Fibroblast of lung (primary cell): ENCODE measurements around the gene SCARF1. TPM values are rescaled to one million over a fixed set of nuclear protein-coding genes. Genes with fewer than 3 reads are reported as not detected.
"Not testable (repeated sequence)": the region's sequence is repeated elsewhere in the genome, so short reads cannot be mapped to it uniquely, and the experiment has no call there.

ENCODE experiments used
- DNase-seq, 2 donors: peaks; one replicate each; pipeline versions ENCODE4 v3.0.0 to v3.0.0-alpha.2; 2010; ENCODE audit warnings: low read depth in 2 of 2
- H2AFZ ChIP-seq: 2 replicates; pipeline ENCODE4 v1.5.1; 2012; ENCODE audit warnings: low read length, control low read depth, inconsistent platforms
- H3K27ac ChIP-seq: 2 replicates; pipeline ENCODE4 v1.5.1; 2011; ENCODE audit warnings: low read length, control low read depth; ENCODE audit not compliant: insufficient read depth
- H3K27me3 ChIP-seq: 2 replicates; pipeline ENCODE4 v1.5.1; 2011; ENCODE audit warnings: mild to moderate bottlenecking, low read length; ENCODE audit not compliant: control insufficient read depth, insufficient read depth
- H3K36me3 ChIP-seq: 2 replicates; pipeline ENCODE4 v1.5.1; 2011; ENCODE audit warnings: low read length; ENCODE audit not compliant: control insufficient read depth, insufficient read depth
- H3K4me1 ChIP-seq: 2 replicates; pipeline ENCODE4 v1.5.1; 2011; ENCODE audit warnings: low read length; ENCODE audit not compliant: control insufficient read depth, insufficient read depth; ENCODE audit errors: extremely low read depth
- H3K4me2 ChIP-seq: 2 replicates; pipeline ENCODE4 v1.5.1; 2011; ENCODE audit warnings: low read length, control low read depth; ENCODE audit not compliant: insufficient read depth; ENCODE audit errors: extremely low read depth
- H3K4me3 ChIP-seq, 4 experiments: fragments of 200-600 bp in 1 of 4; sonication (generic) in 1 of 4; replicated peaks in 1 of 4; 2 replicates each; pipeline ENCODE4 v1.5.1; 2011 to 2016; ENCODE audit warnings: low read length in 4 of 4, low read depth in 3 of 4, mild to moderate bottlenecking in 3 of 4, control low read depth in 2 of 4, inconsistent platforms in 1 of 4, mixed read lengths in 1 of 4; ENCODE audit not compliant: insufficient read depth in 1 of 4; ENCODE audit errors: control extremely low read depth in 1 of 4
- H3K79me2 ChIP-seq: 2 replicates; pipeline ENCODE4 v1.5.1; 2012; ENCODE audit warnings: mild to moderate bottlenecking, low read length, inconsistent platforms; ENCODE audit not compliant: control insufficient read depth, insufficient read depth
- H3K9ac ChIP-seq: 2 replicates; pipeline ENCODE4 v1.5.1; 2011; ENCODE audit warnings: mild to moderate bottlenecking, low read length, control low read depth; ENCODE audit not compliant: insufficient read depth
- H3K9me3 ChIP-seq: 2 replicates; pipeline ENCODE4 v1.5.1; 2012; ENCODE audit warnings: low read depth, low read length; ENCODE audit not compliant: control insufficient read depth, insufficient read depth
- H4K20me1 ChIP-seq: 2 replicates; pipeline ENCODE4 v1.5.1; 2011; ENCODE audit warnings: low read length; ENCODE audit not compliant: control insufficient read depth, insufficient read depth; ENCODE audit errors: extremely low read depth
- CTCF ChIP-seq, 2 donors: IDR thresholded peaks in 1 of 2; conservative IDR thresholded peaks in 1 of 2; 1 replicate in 1 of 2; 2 replicates in 1 of 2; pipeline ENCODE4 v1.5.1; 2011 to 2012; ENCODE audit warnings: low read length in 2 of 2, control low read depth in 1 of 2, inconsistent platforms in 1 of 2, low read depth in 1 of 2, mild to moderate bottlenecking in 1 of 2
- EZH2 ChIP-seq: IDR thresholded peaks from 2 replicates; pipeline ENCODE4 v1.5.1; 2012; ENCODE audit warnings: low read length, control low read depth, mild to moderate bottlenecking; ENCODE audit errors: missing control alignments
- polyA plus RNA-seq, 2 donors: library from polyadenylated mRNA; depleted of rRNA in 1 of 2; stranded (reverse) in 1 of 2; unstranded in 1 of 2; fragments of >200 nt; gene quantifications; 2 replicates each; pipeline ENCODE4 v1.2.1, GENCODE V29; 2011 to 2012; ENCODE audit warnings: missing spikeins in 1 of 2
- total RNA-seq: library from RNA; depleted of rRNA; stranded (reverse); fragments of >200 nt; gene quantifications from 2 replicates; pipeline ENCODE4 v1.2.1, GENCODE V29; 2014

Gene SCARF1
- total and polyA plus RNA-seq, 2 donors (not counting 1 experiment from before 2014, with no cell fraction given) = 0.99 to 2.4 TPM

- no peaks in the 10 kb centered on the region for H3K9me3 ChIP-seq
- H3K36me3 ChIP-seq = no peaks in the 10 kb centered on the region
- H3K27me3 ChIP-seq = no peaks in the 10 kb centered on the region
- no peak for DNase-seq
- H3K4me1 ChIP-seq = no peaks in the 10 kb centered on the region
- H3K4me2 ChIP-seq = no peak overlapping the region
- TF ChIP-seq EZH2 (no peak), CTCF (conservative IDR thresholded peaks at IDR 0.05 in 1 of 2, IDR thresholded peaks at IDR 0.05 in 1 of 2; ENCODE audit: low read depth in 1 of 2, low read length in 2 of 2) (no peak)
- no peak overlapping the region for H2AFZ ChIP-seq
- H3K79me2 ChIP-seq = no peaks in the 10 kb centered on the region
- no peak overlapping the region for H3K4me3 ChIP-seq
- H3K27ac ChIP-seq = no peak overlapping the region
- no peaks in the 10 kb centered on the region for H4K20me1 ChIP-seq
- no peak overlapping the region for H3K9ac ChIP-seq
Measured at GRCh38 chr17:1690544-1691221, 45.2 kb upstream of the SCARF1 start.

- peaks cover 11% of the 10 kb centered on the region for H3K79me2 ChIP-seq
- not testable (repeated sequence) for H3K27me3 ChIP-seq, H4K20me1 ChIP-seq, H2AFZ ChIP-seq, H3K9ac ChIP-seq, H3K27ac ChIP-seq, H3K36me3 ChIP-seq, H3K4me2 ChIP-seq, DNase-seq, H3K9me3 ChIP-seq, H3K4me3 ChIP-seq, H3K4me1 ChIP-seq
Measured at GRCh38 chr17:1688405-1688804, 42.9 kb upstream of the SCARF1 start.

GRCh38 chr17:1686086-1686485 lies 40.6 kb upstream of the SCARF1 start:
- H2AFZ ChIP-seq = no peak overlapping the region
- no peaks in the 10 kb centered on the region for H4K20me1 ChIP-seq
- no peak overlapping the region for H3K9ac ChIP-seq
- TF ChIP-seq EZH2 (no peak), CTCF (conservative IDR thresholded peaks at IDR 0.05 in 1 of 2, IDR thresholded peaks at IDR 0.05 in 1 of 2; ENCODE audit: low read depth in 1 of 2, low read length in 2 of 2) (no peak)
- peaks cover 32% of the 10 kb centered on the region for H3K79me2 ChIP-seq
- no peaks in the 10 kb centered on the region for H3K27me3 ChIP-seq
- peaks cover 12% of the 10 kb centered on the region for H3K36me3 ChIP-seq
- DNase-seq = no peak
- no peak overlapping the region for H3K4me2 ChIP-seq
- H3K4me1 ChIP-seq = peaks cover 3% of the 10 kb centered on the region
- no peak overlapping the region for H3K4me3 ChIP-seq
- no peaks in the 10 kb centered on the region for H3K9me3 ChIP-seq
- H3K27ac ChIP-seq = no peak overlapping the region
